Coronary artery (tissue), 2 donors: Measurements from ENCODE around the gene FBXL7.
A peak's percentile ranks its signal among the peaks of the same experiment; 100 is the strongest.

Experiments used
- DNase-seq: peaks from one replicate; pipeline ENCODE4 v3.0.0-alpha.2; 2017; ENCODE audit warnings: low spot score
- H3K27ac ChIP-seq, 2 donors: fragments of 200-600 bp; sonication (generic); one replicate each; pipeline ENCODE4 v1.5.1; 2016 to 2019
- H3K4me3 ChIP-seq: fragments of 200-600 bp; sonication (generic); 2 replicates; pipeline ENCODE4 v1.5.1; 2016; ENCODE audit warnings: mild to moderate bottlenecking, moderate library complexity
- TF ChIP-seq, protein P1 (sequence below): fragments of 200-600 bp; sonication (generic); IDR thresholded peaks from one replicate; pipeline ENCODE4 v1.5.1; 2019; ENCODE audit warnings: antibody characterized with exemption

Gene FBXL7

DNA sequence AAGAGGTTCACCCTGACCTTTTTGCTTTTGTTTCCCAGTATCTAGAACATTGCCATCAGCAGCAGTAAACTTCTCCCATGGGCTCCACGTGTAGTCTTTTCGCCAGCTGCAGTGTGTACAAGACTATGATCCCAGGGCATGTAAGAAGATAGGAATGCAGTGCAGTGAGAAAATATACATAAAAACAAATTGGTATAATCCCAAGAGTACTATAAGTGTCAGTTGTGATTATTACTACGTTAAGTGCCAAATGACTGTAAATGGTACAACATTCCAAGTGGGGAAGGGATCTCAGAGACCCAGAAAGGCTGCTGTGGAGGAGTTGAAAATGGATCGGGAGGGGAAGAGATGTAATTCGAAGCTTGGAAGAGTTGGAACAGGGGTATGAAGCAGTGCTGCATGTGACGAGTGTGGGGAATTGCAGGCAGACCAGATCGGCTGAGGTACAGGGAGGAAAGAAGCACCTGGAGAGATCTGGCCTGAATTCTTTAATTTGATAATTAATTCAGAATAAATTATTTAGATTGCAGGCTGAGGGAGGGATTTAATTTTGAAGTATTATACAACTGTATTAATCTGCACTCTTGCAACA, 95.1 kb downstream of the FBXL7 start:
- DNase-seq = no peak
- TF ChIP-seq, protein P1, sequence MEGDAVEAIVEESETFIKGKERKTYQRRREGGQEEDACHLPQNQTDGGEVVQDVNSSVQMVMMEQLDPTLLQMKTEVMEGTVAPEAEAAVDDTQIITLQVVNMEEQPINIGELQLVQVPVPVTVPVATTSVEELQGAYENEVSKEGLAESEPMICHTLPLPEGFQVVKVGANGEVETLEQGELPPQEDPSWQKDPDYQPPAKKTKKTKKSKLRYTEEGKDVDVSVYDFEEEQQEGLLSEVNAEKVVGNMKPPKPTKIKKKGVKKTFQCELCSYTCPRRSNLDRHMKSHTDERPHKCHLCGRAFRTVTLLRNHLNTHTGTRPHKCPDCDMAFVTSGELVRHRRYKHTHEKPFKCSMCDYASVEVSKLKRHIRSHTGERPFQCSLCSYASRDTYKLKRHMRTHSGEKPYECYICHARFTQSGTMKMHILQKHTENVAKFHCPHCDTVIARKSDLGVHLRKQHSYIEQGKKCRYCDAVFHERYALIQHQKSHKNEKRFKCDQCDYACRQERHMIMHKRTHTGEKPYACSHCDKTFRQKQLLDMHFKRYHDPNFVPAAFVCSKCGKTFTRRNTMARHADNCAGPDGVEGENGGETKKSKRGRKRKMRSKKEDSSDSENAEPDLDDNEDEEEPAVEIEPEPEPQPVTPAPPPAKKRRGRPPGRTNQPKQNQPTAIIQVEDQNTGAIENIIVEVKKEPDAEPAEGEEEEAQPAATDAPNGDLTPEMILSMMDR = no peak

DNA sequence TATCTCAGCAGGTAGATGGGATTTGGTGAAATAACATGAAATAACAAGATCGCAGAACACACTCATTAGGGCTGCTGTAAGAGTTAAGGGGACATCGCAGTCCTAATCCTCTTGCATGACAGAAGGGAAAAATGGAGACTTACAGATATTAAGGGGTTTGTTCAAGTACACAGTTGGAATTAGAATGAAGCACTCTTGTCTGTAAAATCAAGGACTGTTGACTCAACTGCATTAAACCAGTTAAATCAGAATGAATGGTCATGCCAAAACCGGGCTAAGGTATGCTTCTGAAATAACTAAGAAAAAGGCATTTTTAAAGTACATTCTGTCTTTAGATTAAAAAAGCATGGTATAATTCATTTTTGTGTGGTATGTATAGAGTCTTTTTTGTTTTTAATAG, 95.9 kb downstream of the FBXL7 start:
- no peak for DNase-seq
- H3K27ac ChIP-seq = no peak overlapping the region
- TF ChIP-seq, protein P1 = no peak
- no peak overlapping the region for H3K4me3 ChIP-seq

More for the DNA sequence above, 95.1 kb downstream of the FBXL7 start:
- H3K27ac ChIP-seq = no peak overlapping the region
- H3K4me3 ChIP-seq = no peak overlapping the region

- no peak for DNase-seq
- no peak overlapping the region for H3K4me3 ChIP-seq
- TF ChIP-seq, protein P1 = no peak
- H3K27ac ChIP-seq = no peak overlapping the region
Observed at GRCh38 chr5:15596936-15597335, 97.0 kb downstream of the FBXL7 start.

GRCh38 chr5:15597804-15598203, 97.8 kb downstream of the FBXL7 start:
- no peak for DNase-seq
- Histone ChIP-seq H3K4me3 (no peak overlapping the region), H3K27ac (no peak overlapping the region)
- TF ChIP-seq, protein P1 = no peak

DNA sequence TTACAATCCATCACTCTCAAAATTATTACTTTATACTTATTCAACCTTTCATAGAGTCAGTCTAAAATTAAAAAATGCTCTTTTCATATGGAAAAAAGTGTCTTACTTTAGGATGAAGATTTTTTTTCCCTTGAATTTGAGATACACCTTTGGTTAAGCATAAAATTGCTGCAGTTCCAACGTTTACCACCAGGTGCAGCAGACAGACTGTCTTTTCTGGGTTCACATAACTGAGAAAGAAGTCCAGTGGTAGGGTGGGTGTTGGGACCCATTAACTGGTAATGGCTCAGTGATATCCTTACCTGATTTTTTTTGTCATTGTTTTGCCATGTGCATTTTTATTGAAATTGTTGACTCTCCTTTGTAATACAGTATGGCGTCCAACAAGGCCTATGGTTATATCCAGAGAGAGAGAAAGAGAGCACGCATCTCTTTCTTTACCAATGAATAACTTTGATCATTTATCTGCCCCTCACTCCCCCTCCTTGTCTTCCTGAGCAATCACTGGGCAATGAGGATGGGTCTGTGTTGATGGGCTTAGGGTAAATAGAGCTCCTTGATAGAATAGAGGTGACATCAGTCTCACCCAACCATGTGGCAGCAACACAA, 98.4 kb downstream of the FBXL7 start:
- TF ChIP-seq, protein P1 = peak; percentile 14
- H3K27ac ChIP-seq = no peak overlapping the region
- no peak overlapping the region for H3K4me3 ChIP-seq
- no peak for DNase-seq

- H3K4me3 ChIP-seq = no peak overlapping the region
- H3K27ac ChIP-seq = no peak overlapping the region
- TF ChIP-seq, protein P1 = no peak
- no peak for DNase-seq
Observed at GRCh38 chr5:15600035-15600434, 100.1 kb downstream of the FBXL7 start.

DNA sequence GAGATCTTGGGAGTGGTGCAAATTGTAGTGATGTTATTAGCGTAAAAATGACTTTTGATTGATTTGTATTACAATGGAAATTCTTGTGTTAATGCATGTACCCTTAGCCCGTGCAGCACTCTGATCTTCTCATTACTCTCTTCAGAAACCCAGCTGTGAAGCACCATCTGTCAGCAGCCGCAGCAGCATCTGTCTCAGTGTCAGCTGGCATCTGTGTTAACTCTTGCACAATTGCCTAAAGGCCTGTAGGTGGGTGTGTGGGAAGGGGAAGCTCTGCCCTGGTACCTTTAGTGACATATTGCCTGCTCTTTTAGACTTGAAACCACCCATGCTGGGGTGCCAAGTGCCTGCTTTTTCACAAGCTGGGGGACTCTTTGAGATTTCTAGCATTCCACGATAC, 101.3 kb downstream of the FBXL7 start:
- no peak overlapping the region for H3K4me3 ChIP-seq
- no peak overlapping the region for H3K27ac ChIP-seq
- TF ChIP-seq, protein P1 = no peak
- DNase-seq = no peak
